HG03457 (cell line): Measurements from ENCODE around the gene CNP.

Experiments used
- ATAC-seq: cut with Tn5 transposase; IDR thresholded peaks from one replicate; pipeline ENCODE4 v1.9.1; 2021; ENCODE audit warnings: moderate number of reproducible peaks; ENCODE audit not compliant: unreplicated experiment

Gene CNP

GRCh38 chr17:42026857-42027589, 60.4 kb downstream of the CNP start:
- ATAC-seq, result no peak
